HepG2 (cell line): ENCODE measurements around the gene ZCCHC7.

Experiments used
- RNF2 ChIP-seq: fragments of 450-650 bp; conservative IDR thresholded peaks from 2 replicates; pipeline ENCODE4 v1.6.1; 2016; ENCODE audit warnings: low read depth
- SOX13 ChIP-seq, 3 experiments: fragments of 450-650 bp in 1 of 3; sonication (generic) in 1 of 3; formaldehyde crosslinking in 1 of 3; IDR thresholded peaks in 2 of 3; conservative IDR thresholded peaks in 1 of 3; 2 replicates each; pipeline versions ENCODE4 v1.5.0 to v1.6.1; 2016 to 2020; ENCODE audit warnings: antibody characterized with exemption in 1 of 3, mild to moderate bottlenecking in 1 of 3, missing compliant biosample characterization in 1 of 3, missing genetic modification reagents in 1 of 3, moderate library complexity in 1 of 3
- TF ChIP-seq, protein P1 (sequence below): IDR thresholded peaks from 2 replicates; pipeline ENCODE4 v1.6.1; 2012; ENCODE audit warnings: inconsistent platforms

DNA sequence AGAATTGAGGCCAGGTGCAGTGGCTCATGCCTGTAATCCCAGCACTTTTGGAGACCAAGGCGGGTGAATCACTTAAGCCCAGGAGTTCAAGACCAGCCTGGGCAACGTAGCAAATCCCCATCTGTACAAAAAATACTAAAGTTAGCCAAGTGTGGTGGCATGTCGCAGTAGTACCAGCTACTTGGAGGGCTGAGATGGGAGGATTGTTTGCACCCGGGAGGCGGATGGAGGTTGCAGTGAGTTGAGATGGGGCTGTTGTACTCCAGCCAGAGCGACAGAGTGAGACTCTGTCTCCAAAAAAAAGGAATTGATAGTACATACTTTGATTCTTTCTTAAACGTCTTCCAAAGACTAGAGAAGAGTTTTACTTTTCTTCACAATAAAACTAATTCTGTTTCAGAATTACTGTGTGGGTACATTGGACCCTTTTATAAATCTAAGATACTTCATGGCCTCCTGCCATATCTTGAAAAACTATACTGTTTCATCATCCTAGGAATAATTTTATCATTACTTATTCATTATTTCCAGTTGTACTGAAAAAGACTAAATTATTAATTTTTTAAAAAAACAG is 170.1 kb downstream of the ZCCHC7 start:
- TF ChIP-seq RNF2, result no peak
- TF ChIP-seq, protein P1, sequence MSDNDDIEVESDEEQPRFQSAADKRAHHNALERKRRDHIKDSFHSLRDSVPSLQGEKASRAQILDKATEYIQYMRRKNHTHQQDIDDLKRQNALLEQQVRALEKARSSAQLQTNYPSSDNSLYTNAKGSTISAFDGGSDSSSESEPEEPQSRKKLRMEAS, result no peak
- no peak for TF ChIP-seq SOX13 (IDR thresholded peaks at IDR 0.05)
- TF ChIP-seq SOX13 (CRISPR knock-in tag; conservative IDR thresholded peaks at IDR 0.05 in 1 of 2, IDR thresholded peaks at IDR 0.05 in 1 of 2), result no peak
